Pancreas (tissue), 10 donors: ENCODE results near the gene DISP1. TPM values are rescaled to one million over a fixed set of nuclear protein-coding genes. Genes with fewer than 3 reads are reported as not detected.

Experiments used
- ATAC-seq, 4 donors: fragments of 200-7000 bp; cut with Tn5 transposase; one replicate each; pipeline versions ENCODE4 v1.8.0 to v1.9.1; 2020; ENCODE audit warnings: mild to moderate bottlenecking in 4 of 4, moderate library complexity in 4 of 4
- DNase-seq, 6 donors: peaks; one replicate each; pipeline ENCODE4 v3.0.0-alpha.2; 2020
- FAIRE-seq: peaks from 2 replicates; lab custom pipeline; 2012; peaks lifted over from hg19 to GRCh38; lab: Jason Lieb, UNC
- H3K27ac ChIP-seq, 4 donors: fragments of 200-600 bp; sonication (generic); 1 replicate in 3 of 4; 2 replicates in 1 of 4; pipeline versions ENCODE4 v1.5.0 to v1.8.0; 2020
- H3K27me3 ChIP-seq, 4 donors: fragments of 200-600 bp; one replicate each; pipeline ENCODE4 v1.8.0; 2021
- H3K36me3 ChIP-seq, 3 donors: fragments of 200-600 bp; sonication (generic) in 1 of 3; one replicate each; pipeline versions ENCODE4 v1.5.0 to v1.8.0; 2020 to 2021
- H3K4me1 ChIP-seq, 3 donors: fragments of 200-600 bp; one replicate each; pipeline ENCODE4 v1.8.0; 2021
- H3K4me3 ChIP-seq, 4 donors: fragments of 200-600 bp; sonication (generic) in 2 of 4; one replicate each; pipeline versions ENCODE4 v1.5.0 to v1.8.0; 2020 to 2021
- H3K9me3 ChIP-seq, 4 donors: fragments of 200-600 bp; one replicate each; pipeline ENCODE4 v1.8.0; 2021
- CTCF ChIP-seq, 4 donors: fragments of 200-600 bp; sonication (generic) in 3 of 4; IDR thresholded peaks; one replicate each; pipeline versions ENCODE4 v1.5.0 to v1.8.0; 2021; ENCODE audit warnings: antibody characterized with exemption in 4 of 4
- WGBS, 2 donors: extraction: QIAGEN DNeasy Blood & Tissue Kit; methylation state at CpG; one replicate each; pipeline ENCODE4 v1.1.7; 2013; 5-methylcytosine and 5-hydroxymethylcytosine counted together
- intact Hi-C, 3 donors: fragments of 100-400 bp; cut with DNase I; formaldehyde crosslinking; loops; one replicate each; pipeline versions ENCODE4 v1.11.1 to v1.14.2; 2022
- polyA plus RNA-seq, 2 donors: library from polyadenylated mRNA; stranded (reverse); fragments of 200-250 nt; gene quantifications; one replicate each; pipeline ENCODE4 v1.2.3, GENCODE V29; 2013
- total RNA-seq, 6 donors: library from RNA; stranded (reverse); fragmentation: NEBNext Ultra II Directional in 4 of 6; extraction: Animal tissue kit (Norgen Biotek cat#: 25700) in 4 of 6; gene quantifications; one replicate each; pipeline versions ENCODE4 v1.2.1 to v1.2.4, GENCODE V29; 2021 to 2023
- donor health status: healthy with polysubstance abuse.
- donor health status: DM: no; HTN: no; CAD: no; lungs with moderate emphysema.
- donor health status: DM: no; HTN: no; CAD: no.
- donor health status: control.
- donor health status: control.
- donor health status: Bipolar disorder and iron deficiency.
- donor health status: DM: yes; HTN: yes; CAD: no.
- donor health status: DM: no; HTN: no; CAD: no.
- donor health status: DM: no; HTN: no; CAD: no.
- donor health status: DM: yes; HTN: yes; CAD: no.

Gene DISP1
- total and polyA plus RNA-seq, 8 donors = 1.9 to 6.2 (median 3.2) TPM

- FAIRE-seq (no peak), DNase-seq (no peak), ATAC-seq (no peak)
- Histone ChIP-seq H3K27ac (no peak overlapping the region), H3K4me3 (no peak overlapping the region), H3K27me3 (no peaks in the 10 kb centered on the region), H3K36me3 (no peaks in the 10 kb centered on the region), H3K4me1 (no peaks in the 10 kb centered on the region), H3K9me3 (no peaks in the 10 kb centered on the region)
- intact Hi-C loops = no loop called here
- no peak for TF ChIP-seq CTCF (IDR thresholded peaks at IDR 0.05)
- WGBS, 2 donors = 59 to 75% methylated on average over 3 of the region's 3 CpGs
Observed at GRCh38 chr1:222861062-222861461, 46.2 kb downstream of the DISP1 start.

Other genes starting within 250 kb of the DISP1 start
- gene TAF1A, start 225.1 kb upstream of the DISP1 start, total RNA-seq = 1 to 10 TPM; 1.6 to 4.1 (median 2.5) TPM
- gene TAF1A, start 225.1 kb upstream of the DISP1 start, polyA plus RNA-seq = 1 to 10 TPM; 1.4 to 1.9 TPM
- gene MIA3, start 196.9 kb upstream of the DISP1 start, total RNA-seq = 10 to 100 TPM; 40.7 to 59.7 (median 52.3) TPM
- gene MIA3, start 196.9 kb upstream of the DISP1 start, polyA plus RNA-seq = 10 to 100 TPM; 26.9 to 29.8 TPM
- 10 to 100 TPM; 20.1 to 41.9 (median 28.7) TPM for gene AIDA, start 102.5 kb upstream of the DISP1 start, total RNA-seq
- gene AIDA, start 102.5 kb upstream of the DISP1 start, polyA plus RNA-seq = 10 to 100 TPM; 22.4 to 22.5 TPM
- 10 to 100 TPM; 13.6 to 30.5 (median 16.2) TPM for gene BROX, start 102.5 kb upstream of the DISP1 start, total RNA-seq
- gene BROX, start 102.5 kb upstream of the DISP1 start, polyA plus RNA-seq = 10 to 100 TPM in 1 of 2 donors, 1 to 10 TPM in 1; 9.8 to 10.8 TPM
- gene FAM177B, start 77.8 kb upstream of the DISP1 start, total RNA-seq = under 1 TPM in 5 of 6 donors, not detected in 1; 0.20 to 0.66 (median 0.32) TPM
- under 1 TPM; 0.16 to 0.42 TPM for gene FAM177B, start 77.8 kb upstream of the DISP1 start, polyA plus RNA-seq